ENCODE measurements around the gene B3GNT5.

B3GNT5 gene, protein sequence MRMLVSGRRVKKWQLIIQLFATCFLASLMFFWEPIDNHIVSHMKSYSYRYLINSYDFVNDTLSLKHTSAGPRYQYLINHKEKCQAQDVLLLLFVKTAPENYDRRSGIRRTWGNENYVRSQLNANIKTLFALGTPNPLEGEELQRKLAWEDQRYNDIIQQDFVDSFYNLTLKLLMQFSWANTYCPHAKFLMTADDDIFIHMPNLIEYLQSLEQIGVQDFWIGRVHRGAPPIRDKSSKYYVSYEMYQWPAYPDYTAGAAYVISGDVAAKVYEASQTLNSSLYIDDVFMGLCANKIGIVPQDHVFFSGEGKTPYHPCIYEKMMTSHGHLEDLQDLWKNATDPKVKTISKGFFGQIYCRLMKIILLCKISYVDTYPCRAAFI

DNA sequence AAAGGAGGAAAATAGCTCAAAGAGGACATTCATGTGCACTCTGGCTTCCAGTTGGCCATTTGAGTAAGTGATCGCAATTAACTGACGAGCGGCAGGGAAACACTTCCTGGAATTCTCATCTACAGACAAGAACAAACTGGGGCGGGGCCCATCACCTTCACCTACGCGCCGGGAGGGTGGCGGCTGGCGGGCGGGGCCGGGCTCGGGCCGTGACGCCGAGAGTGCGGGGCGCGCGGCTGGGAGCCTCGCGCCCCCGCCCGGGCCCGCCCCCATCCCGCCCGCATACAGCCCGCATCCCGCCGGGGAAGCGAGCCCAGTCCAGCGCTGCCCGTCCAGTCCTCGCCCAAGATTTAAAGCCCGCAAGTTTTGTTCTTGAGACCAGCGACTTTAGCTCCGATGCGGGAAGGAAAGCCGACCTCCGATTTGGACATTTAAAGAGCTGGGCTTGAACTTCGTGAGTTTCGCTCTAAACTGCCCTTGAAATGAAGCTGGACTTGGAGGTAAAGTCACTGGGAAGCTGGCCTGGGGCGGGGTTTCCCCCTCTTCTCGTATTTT lies at the start of gene B3GNT5:
Gene B3GNT5 (plus strand): TSS at position 281 of the 555 bp plus-strand sequence. CDS start 16,546 bp downstream, outside the sequence.
- DNase-seq (ENCODE audit: low spot score) = peak; percentile 25

GRCh38 chr3:183203670-183204069 lies 49.4 kb upstream of the B3GNT5 start:
- no peak for DNase-seq (ENCODE audit: low spot score)

- no peak for DNase-seq (ENCODE audit: low spot score)
These were observed 44.8 kb upstream of the B3GNT5 start for GRCh38 chr3:183208260-183208659.

- DNase-seq (ENCODE audit: low spot score) = no peak
These were observed 44.3 kb upstream of the B3GNT5 start for GRCh38 chr3:183208800-183209199.

DNA sequence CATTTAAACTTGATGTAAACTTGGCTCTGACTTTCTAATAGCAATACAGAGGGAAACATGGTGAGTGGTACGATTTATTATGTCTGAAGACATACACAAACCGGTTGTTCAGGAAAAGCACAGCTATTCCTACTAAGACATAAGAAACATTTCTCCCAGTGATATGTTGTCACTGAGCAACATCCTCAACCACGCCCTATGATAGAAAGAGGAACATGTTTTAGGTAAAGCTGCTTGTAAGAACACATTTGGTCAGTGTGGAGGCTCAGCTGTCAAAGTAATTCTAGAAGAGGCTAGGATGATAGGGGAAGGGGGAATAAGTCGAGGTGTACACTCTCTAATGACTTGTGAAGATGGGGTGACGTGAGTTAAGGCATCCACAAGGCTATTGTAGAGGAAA lies 42.7 kb upstream of the B3GNT5 start:
- no peak for DNase-seq (ENCODE audit: low spot score)

DNA sequence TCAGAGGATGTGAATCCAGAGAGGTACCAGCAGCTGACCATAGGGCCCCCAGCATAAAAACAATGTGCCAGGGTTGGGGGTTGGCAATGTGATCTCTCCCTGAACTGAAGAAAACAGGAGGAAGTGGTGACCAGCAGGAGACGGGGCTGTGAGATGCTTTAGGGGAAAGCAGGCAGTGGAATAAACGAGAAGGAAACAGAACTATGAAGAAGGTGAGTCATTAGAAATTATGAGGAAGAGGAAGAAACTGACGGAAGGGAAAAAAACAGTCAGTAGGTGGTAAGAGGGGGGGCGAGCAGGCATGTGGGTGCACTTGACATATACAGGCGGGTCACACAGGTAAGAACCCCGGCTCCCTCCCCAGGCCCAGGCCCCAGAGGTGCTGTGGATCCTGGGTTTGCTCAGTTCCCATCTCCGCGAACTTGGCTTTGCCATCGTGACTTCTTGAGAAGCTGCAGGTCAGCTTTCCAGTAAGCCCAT lies 42.2 kb upstream of the B3GNT5 start:
- DNase-seq (ENCODE audit: low spot score) = no peak

GRCh38 chr3:183211352-183211751 lies 41.7 kb upstream of the B3GNT5 start:
- no peak for DNase-seq (ENCODE audit: low spot score)

- no peak for DNase-seq (ENCODE audit: low spot score)
These were observed 41.0 kb upstream of the B3GNT5 start for GRCh38 chr3:183212096-183212495.

DNA sequence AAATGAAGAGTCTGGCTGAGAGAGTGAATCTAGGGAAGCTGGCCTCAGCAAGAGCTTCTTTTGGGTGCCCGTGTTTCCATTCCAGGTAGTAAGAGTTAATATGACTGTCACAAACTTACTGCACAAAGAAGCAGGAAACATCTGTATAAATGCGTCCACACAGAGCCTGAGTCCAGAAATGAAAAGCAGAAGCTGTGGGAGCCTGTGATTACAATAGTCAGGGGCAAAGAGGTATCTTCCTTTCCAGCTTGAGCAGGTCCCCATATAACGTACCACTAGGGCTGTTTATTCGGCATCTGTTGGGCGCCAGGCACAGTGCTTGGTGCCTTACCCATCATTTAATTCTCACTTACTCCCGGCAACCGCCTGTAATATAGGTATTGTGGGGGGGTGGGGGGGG lies 40.5 kb upstream of the B3GNT5 start:
- DNase-seq (ENCODE audit: low spot score) = no peak

- DNase-seq (ENCODE audit: low spot score) = no peak
These were observed 39.4 kb upstream of the B3GNT5 start for GRCh38 chr3:183213415-183214276.

- no peak for DNase-seq (ENCODE audit: low spot score)
These were observed 38.8 kb upstream of the B3GNT5 start for GRCh38 chr3:183214277-183214612.

DNA sequence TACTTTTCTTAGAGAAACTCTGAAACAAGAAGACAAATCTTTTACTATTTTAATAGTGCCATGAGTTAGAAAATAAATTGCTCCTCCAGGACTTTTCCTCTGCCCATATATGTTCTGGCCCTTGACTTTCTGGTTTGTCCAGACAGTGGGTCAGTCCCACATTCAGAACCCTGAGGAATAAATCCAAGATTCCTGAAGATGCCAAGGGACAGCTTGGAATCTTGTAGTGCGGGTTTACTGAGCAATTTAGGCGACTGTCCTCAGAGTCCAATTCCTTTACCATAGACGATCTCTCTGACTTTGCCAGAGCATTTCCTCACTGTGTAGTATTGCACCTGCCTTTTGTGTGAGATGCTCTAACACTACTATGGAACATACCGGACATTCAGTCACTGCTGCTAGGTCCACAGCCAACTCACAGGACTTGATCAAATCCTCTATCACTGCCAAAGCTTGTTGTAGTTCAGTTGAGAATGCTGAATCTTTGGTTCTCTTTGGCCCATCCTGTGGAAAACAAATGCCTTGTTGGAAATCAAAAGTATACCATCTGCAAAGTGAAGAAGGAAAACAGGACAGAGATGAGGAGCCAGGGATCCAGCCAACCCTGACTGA lies 37.4 kb upstream of the B3GNT5 start:
- no peak for DNase-seq (ENCODE audit: low spot score)

GRCh38 chr3:183217548-183218332 lies 35.3 kb upstream of the B3GNT5 start:
- no peak for DNase-seq (ENCODE audit: low spot score)

- no peak for DNase-seq (ENCODE audit: low spot score)
These were observed 34.2 kb upstream of the B3GNT5 start for GRCh38 chr3:183218826-183219225.

- DNase-seq (ENCODE audit: low spot score) = no peak
These were observed 32.2 kb upstream of the B3GNT5 start for GRCh38 chr3:183220828-183221227.

GRCh38 chr3:183222631-183223235 lies 30.3 kb upstream of the B3GNT5 start:
- DNase-seq (ENCODE audit: low spot score) = no peak

- no peak for DNase-seq (ENCODE audit: low spot score)
These were observed 28.7 kb upstream of the B3GNT5 start for GRCh38 chr3:183224180-183224970.

DNA sequence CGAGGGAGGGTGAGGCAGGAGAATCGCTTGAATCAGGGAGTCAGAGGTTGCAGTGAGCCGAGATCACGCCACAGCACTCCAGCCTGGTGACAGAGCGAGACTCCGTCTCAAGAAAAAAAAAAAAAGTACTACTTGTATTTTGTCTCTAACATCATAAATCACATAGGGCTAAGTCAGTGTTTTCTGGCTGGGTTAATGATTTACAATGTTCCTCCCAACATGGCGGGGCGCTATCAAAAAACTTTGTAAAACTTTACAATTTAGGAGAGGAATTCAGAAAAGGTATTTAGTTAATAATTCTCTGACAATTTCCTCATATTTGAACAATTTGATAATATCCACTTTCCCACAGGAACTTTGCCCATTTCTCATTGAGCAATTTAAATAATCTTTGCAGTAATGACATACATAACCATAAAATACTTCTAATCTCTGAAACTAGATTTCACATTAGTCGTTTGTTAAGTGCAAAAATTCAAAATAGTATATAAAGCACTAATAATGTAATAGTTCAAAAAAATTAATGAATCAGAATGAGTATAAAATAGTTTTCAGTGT lies 26.6 kb upstream of the B3GNT5 start:
- DNase-seq (ENCODE audit: low spot score) = no peak

DNA sequence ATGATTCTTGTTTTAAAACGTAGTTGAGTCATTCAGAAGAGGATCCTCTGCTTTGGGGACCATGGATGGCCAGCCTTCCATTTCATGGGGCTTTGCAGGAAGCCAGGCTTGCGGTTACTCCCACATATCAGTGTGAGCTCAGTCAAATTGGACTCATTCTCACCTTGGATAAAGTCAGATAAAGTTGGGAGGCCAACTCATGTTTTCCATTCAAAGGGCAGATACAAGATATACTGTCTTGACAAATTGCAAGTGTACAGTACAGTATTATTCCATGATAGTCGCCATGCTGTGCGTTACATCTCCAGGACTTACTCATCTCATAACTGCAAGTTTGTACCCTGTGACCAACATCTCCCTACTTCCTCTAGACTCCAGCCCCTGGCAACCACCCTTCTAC lies 25.5 kb upstream of the B3GNT5 start:
- DNase-seq (ENCODE audit: low spot score) = no peak

- DNase-seq (ENCODE audit: low spot score) = no peak
These were observed 23.9 kb upstream of the B3GNT5 start for GRCh38 chr3:183229178-183229577.
